CD4-positive, alpha-beta T cell treated with Interleukin-21 for 1 hour (primary cell): ENCODE results near the gene PCDHGB7.
A peak's percentile ranks its signal among the peaks of the same experiment; 100 is the strongest.
"Not testable (repeated sequence)": the region's sequence is repeated elsewhere in the genome, so short reads cannot be mapped to it uniquely, and the experiment has no call there.

Experiments
- DNase-seq: peaks from one replicate; pipeline ENCODE4 v3.0.0-alpha.2; 2020

The PCDHGB7 gene

GRCh38 chr5:141397756-141398551, 19.5 kb upstream of the PCDHGB7 start, which contains the start of gene PCDHGB5:
PCDHGB5 (plus strand) TSS chr5:141397947; CDS start chr5:141398128, 181 bp downstream.
- DNase-seq: peak; percentile 49

GRCh38 chr5:141398608-141399007, 18.9 kb upstream of the PCDHGB7 start:
- no peak for DNase-seq

DNA sequence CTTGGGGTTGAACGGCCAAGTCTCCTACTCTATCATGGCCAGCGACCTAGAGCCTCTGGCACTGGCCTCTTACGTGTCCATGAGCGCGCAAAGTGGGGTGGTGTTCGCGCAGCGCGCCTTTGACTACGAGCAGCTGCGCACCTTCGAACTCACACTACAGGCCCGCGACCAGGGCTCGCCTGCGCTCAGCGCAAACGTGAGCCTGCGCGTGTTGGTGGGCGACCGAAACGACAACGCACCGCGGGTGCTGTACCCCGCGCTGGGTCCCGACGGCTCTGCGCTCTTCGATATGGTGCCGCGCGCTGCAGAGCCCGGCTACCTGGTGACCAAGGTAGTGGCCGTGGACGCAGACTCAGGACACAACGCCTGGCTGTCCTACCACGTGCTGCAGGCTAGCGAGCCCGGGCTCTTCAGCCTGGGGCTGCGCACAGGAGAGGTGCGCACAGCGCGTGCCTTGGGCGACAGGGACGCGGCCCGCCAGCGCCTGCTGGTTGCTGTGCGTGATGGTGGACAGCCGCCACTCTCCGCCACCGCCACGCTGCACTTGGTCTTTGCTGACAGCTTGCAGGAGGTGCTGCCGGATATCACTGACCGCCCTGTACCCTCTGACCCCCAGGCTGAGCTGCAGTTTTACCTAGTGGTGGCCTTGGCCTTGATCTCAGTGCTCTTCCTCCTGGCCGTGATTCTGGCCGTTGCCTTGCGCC, 17.8 kb upstream of the PCDHGB7 start:
- DNase-seq: no peak

DNA sequence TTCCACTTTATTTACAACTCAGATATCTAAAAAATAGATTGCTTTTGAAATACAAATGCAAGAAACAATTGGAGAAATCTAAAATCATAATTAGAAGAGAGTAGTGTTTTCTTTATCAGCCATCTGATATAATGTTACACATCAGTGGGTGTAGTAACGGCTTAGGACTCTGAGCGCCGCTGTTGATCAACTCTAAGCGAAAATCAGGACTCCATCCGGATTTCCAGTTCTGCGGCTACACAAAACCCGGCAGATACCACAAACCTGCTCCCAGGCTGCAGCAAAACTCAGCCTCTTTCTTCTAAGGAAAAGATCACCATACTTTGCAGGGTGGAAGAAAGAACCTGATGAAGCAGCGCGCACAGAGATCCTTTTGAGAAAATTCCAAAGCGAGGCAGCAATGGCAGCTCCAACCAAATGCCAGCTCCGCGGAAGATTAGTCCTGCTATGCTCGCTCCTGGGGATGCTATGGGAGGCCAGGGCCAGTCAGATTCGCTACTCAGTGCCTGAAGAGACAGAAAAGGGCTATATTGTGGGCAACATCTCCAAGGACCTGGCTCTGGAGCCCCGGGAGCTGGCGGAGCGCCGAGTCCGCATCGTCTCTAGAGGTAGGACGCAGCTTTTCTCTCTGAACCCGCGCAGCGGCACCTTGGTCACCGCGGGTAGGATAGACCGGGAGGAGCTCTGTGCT, 14.8 kb upstream of the PCDHGB7 start, which contains the start of gene PCDHGA9:
PCDHGA9 (plus strand) TSS at position 226 of the 691 bp plus-strand sequence; CDS start at position 401, 175 bp downstream.
- no peak for DNase-seq

DNA sequence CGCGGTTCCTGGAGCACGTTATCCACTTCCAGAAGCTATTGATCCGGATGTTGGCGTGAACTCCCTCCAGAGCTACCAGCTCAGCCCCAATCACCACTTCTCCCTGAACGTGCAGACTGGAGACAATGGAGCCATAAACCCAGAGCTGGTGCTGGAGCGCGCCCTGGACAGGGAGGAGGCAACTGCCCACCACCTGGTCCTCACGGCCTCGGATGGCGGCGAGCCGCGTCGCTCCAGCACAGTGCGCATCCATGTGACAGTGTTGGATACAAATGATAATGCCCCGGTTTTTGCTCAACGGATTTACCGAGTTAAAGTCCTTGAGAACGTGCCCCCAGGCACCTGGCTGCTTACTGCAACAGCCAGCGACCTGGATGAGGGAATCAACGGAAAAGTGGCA, 14.1 kb upstream of the PCDHGB7 start:
- DNase-seq: no peak

DNA sequence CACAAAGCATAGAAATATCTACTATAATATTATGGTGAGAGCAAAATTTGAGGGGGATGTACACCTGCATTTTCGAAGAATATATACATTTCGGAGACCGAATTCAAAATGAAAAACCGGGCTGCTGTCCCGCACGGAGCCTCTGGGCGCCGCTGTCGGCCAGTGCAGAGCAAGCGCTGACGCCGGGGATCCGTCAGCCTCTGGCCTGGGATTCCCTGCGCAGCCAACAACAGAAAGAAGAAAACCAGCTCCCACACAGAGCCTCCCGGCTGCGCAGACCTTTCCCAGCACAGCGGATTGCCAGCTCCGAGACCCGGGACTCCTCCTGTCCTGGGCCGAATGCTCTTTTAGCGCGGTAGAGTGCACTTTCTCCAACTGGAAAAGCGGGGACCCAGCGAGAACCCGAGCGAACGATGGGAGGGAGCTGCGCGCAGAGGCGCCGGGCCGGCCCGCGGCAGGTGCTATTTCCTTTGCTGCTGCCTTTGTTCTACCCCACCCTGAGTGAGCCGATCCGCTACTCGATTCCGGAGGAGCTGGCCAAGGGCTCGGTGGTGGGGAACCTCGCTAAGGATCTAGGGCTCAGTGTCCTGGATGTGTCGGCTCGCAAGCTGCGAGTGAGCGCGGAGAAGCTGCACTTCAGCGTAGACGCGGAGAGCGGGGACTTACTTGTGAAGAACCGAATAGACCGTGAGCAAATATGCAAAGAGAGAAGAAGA, 9.5 kb upstream of the PCDHGB7 start, which contains the start of gene PCDHGB6:
PCDHGB6 (plus strand) TSS at position 232 of the 716 bp plus-strand sequence; CDS start at position 414, 182 bp downstream.
- peak; percentile 47 for DNase-seq

DNA sequence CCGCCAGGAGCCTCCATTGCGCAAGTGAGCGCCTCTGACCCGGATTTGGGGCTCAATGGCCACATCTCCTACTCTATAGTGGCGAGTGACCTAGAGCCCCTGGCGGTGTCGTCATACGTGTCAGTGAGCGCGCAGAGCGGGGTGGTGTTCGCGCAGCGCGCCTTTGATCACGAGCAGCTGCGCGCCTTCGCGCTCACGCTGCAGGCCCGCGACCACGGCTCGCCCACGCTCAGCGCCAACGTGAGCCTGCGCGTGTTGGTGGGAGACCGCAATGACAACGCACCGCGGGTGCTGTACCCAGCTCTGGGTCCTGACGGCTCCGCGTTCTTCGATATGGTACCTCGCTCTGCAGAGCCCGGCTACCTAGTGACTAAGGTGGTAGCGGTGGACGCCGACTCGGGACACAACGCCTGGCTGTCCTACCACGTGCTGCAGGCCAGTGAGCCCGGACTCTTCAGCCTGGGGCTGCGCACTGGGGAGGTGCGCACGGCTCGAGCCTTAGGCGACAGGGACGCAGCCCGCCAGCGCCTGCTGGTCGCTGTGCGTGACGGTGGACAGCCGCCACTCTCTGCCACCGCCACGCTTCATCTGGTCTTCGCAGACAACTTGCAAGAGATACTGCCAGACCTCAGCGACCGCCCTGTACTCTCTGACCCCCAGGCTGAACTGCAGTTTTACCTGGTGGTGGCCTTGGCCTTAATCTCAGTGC, 7.7 kb upstream of the PCDHGB7 start:
- DNase-seq: no peak

DNA sequence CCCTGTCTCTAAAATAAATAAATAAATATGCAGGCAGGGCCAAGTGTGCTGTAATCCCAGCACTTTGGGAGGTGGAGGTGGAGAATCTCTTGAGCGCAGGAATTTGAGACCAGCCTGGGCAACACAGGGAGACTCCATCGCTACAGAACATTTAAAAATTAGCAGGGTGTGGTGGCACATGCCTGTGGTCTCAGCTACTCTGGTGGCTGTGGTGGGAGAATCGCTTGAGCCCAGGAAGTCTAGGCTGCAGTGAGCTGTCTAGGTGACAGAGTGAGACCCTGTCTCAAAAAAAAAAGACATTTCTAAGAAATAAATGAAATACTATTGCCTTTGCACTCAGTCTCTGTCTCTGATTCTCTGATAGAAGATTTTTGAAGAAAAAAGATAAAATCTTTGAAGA, 5.9 kb upstream of the PCDHGB7 start:
- DNase-seq: no peak

- DNase-seq: peak; percentile 63
These were observed 4.5 kb upstream of the PCDHGB7 start, which contains the start of gene PCDHGA10 for GRCh38 chr5:141412854-141413539. PCDHGA10 (plus strand) TSS chr5:141412987; CDS start chr5:141413176, 189 bp downstream.

DNA sequence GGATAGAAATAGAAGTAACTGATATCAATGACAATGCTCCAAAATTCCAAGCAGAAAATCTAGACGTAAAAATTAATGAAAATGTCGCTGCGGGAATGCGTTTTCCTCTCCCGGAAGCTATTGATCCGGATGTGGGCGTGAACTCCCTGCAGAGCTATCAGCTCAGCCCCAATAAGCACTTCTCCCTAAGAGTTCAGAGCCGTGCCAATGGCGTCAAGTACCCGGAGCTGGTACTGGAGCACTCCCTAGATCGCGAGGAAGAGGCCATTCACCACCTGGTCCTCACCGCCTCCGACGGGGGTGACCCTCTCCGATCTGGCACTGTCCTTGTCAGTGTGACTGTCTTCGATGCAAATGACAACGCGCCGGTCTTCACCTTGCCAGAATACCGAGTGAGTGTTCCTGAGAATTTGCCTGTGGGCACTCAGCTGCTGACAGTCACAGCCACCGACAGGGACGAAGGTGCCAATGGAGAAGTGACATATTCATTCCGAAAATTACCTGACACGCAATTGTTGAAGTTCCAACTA, 3.9 kb upstream of the PCDHGB7 start:
- DNase-seq: no peak

DNA sequence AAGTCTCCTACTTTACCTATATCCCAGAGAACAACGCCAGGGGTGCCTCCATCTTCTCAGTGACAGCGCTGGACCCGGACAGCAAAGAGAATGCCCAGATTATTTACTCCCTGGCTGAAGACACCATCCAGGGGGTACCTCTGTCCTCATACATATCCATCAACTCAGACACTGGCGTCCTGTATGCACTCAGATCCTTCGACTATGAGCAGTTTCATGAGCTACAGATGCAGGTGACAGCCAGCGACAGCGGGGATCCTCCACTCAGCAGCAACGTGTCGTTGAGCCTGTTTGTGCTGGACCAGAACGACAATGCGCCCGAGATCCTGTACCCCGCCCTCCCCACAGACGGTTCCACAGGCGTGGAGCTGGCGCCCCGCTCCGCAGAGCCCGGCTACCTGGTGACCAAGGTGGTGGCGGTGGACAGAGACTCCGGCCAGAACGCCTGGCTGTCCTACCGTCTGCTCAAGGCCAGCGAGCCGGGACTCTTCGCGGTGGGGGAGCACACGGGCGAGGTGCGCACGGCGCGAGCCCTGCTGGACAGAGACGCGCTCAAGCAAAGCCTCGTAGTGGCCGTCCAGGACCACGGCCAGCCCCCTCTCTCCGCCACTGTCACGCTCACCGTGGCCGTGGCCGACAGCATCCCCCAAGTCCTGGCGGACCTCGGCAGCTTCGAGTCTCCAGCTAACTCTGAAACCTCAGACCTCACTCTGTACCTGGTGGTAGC, 2.8 kb upstream of the PCDHGB7 start:
- DNase-seq: not testable (repeated sequence)

DNA sequence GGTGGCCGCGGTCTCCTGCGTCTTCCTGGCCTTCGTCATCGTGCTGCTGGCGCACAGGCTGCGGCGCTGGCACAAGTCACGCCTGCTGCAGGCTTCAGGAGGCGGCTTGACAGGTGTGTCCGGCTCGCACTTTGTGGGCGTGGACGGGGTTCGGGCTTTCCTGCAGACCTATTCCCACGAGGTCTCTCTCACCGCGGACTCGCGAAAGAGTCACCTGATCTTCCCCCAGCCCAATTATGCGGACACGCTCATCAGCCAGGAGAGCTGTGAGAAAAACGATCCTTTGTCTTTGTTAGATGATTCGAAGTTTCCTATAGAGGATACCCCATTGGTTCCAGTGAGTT, 2.2 kb upstream of the PCDHGB7 start:
- not testable (repeated sequence) for DNase-seq

DNA sequence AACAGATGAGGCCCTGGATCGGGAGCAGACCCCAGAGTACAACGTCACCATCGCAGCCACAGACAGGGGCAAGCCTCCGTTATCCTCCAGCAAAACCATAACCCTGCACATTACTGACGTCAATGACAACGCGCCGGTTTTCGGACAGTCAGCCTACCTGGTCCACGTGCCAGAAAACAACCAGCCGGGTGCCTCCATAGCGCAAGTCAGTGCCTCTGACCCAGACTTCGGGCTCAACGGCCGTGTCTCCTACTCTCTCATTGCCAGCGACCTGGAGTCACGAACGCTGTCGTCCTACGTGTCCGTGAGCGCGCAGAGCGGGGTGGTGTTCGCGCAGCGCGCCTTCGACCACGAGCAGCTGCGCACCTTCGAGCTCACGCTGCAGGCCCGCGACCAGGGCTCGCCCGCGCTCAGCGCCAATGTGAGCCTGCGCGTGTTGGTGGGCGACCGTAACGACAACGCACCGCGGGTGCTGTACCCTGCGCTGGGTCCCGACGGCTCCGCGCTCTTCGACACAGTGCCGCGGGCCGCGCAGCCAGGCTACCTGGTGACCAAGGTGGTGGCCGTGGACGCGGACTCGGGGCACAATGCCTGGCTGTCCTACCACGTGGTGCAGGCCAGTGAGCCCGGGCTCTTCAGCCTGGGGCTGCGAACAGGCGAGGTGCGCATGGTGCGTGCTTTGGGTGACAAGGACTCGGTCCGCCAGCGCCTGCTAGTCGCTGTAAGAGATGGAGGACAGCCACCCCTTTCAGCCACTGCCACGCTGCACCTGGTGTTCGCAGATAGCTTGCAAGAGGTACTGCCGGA, 1.8 kb downstream of the PCDHGB7 start:
- no peak for DNase-seq

GRCh38 chr5:141420855-141421488, 3.5 kb downstream of the PCDHGB7 start, which contains the start of gene PCDHGA11:
PCDHGA11 (plus strand) TSS chr5:141421051; CDS start chr5:141421228, 177 bp downstream.
- DNase-seq: peak; percentile 51

DNA sequence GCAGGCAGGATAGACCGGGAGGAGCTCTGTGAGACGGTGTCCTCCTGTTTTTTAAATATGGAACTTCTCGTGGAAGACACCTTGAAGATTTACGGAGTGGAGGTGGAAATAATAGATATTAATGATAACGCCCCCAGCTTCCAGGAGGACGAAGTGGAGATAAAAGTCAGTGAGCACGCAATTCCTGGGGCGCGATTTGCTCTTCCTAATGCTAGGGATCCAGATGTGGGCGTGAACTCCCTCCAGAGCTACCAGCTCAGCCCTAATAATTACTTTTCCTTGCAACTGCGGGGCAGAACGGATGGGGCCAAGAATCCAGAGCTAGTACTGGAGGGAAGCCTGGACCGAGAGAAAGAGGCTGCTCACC, 4.0 kb downstream of the PCDHGB7 start:
- no peak for DNase-seq

DNA sequence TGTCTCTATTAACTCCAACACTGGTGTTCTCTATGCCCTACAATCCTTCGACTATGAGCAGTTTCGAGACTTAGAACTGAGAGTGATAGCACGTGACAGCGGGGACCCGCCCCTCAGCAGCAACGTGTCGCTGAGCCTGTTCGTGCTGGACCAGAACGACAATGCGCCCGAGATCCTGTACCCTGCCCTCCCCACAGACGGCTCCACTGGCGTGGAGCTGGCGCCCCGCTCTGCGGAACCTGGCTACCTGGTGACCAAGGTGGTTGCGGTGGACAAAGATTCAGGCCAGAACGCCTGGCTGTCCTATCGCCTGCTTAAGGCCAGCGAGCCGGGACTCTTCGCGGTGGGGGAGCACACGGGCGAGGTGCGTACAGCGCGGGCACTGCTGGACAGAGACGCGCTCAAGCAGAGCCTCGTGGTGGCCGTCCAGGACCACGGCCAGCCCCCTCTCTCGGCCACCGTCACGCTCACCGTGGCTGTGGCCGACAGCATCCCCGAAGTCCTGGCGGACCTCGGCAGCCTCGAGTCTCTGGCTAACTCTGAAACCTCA, 5.3 kb downstream of the PCDHGB7 start:
- no peak for DNase-seq

- no peak for DNase-seq
These were observed 10.4 kb downstream of the PCDHGB7 start for GRCh38 chr5:141427783-141428426.
